Large intestine (tissue), 3 donors: ENCODE measurements around the gene DNAAF6. TPM values are rescaled to one million over a fixed set of nuclear protein-coding genes. Genes with fewer than 3 reads are reported as not detected.
A peak's percentile ranks its signal among the peaks of the same experiment; 100 is the strongest.

Source experiments
- DNase-seq, 2 donors: peaks; one replicate each; pipeline versions ENCODE4 v3.0.0 to v3.0.0-alpha.2; 2013
- H3K27ac ChIP-seq: one replicate; pipeline ENCODE4 v1.5.1; 2013; ENCODE audit warnings: low read length
- H3K27me3 ChIP-seq: 2 replicates; pipeline ENCODE4 v1.6.1; 2013; ENCODE audit warnings: low read length; ENCODE audit not compliant: control insufficient read depth, insufficient read depth
- H3K36me3 ChIP-seq: 2 replicates; pipeline ENCODE4 v1.6.1; 2013; ENCODE audit warnings: low read length; ENCODE audit not compliant: control insufficient read depth, insufficient read depth
- H3K4me1 ChIP-seq: one replicate; pipeline ENCODE4 v1.6.1; 2013; ENCODE audit warnings: low read length; ENCODE audit not compliant: control insufficient read depth, insufficient read depth
- H3K4me3 ChIP-seq: one replicate; pipeline ENCODE4 v1.5.1; 2013; ENCODE audit warnings: low read length
- H3K9me3 ChIP-seq: one replicate; pipeline ENCODE4 v1.6.1; 2013; ENCODE audit warnings: mild to moderate bottlenecking, low read depth, low read length, moderate library complexity; ENCODE audit not compliant: control insufficient read depth
- WGBS: methylation state at CpG from one replicate; pipeline ENCODE4 v1.1.5; 2013; ENCODE audit warnings: low lambda C conversion rate; ENCODE audit not compliant: insufficient coverage; 5-methylcytosine and 5-hydroxymethylcytosine counted together
- polyA plus RNA-seq: library from polyadenylated mRNA; unstranded; fragments of 120-200 nt; gene quantifications from one replicate; pipeline ENCODE4 v1.2.1, GENCODE V29; 2013

The DNAAF6 gene
- polyA plus RNA-seq, 1 donor = not detected

DNA sequence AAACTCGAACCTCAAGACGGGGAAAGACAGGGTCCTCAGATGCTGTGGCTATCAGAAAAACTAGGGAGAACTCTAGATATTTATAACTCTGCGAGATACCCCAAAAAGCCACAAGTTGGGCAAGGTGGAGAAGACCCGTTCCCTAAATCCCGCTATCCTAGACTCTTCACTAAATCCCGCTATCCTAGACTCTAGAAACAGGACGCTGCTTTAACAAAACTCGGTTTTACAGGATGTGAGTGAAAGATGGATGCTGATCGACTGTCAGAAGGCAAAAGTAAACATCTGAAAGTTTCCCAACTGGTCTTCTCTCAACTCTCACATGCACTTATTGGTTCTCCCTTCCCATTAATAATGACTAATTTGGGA, 270 bp downstream of the DNAAF6 start:
- H3K9me3 ChIP-seq = no peaks in the 10 kb centered on the region
- no peaks in the 10 kb centered on the region for H3K27me3 ChIP-seq
- no CpG with 5 or more reads among the region's 9 CpGs for WGBS
- H3K4me3 ChIP-seq = no peak overlapping the region
- no peaks in the 10 kb centered on the region for H3K36me3 ChIP-seq
- peak in 1 of 2 donors; percentile 2 for DNase-seq
- H3K4me1 ChIP-seq = no peaks in the 10 kb centered on the region
- no peak overlapping the region for H3K27ac ChIP-seq

DNA sequence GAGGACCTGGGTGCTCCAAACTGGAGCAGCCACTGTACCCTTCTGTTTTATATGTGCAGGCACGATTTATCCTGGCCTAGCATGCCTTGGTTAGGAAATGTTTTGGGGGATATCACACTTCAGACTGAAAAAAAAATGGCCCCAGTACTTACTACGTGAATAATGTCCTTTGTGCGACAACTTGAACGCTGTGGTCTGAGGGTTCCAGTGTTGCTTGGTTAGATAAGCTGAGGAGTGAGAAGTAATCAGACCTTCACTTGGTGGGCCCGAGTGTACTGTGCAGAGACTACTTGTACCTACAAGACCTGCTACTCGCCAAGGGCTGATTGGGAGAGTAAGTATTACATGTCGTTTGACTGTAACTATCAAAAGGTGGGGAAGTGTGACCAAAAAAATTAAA, 678 bp downstream of the DNAAF6 start:
- Histone ChIP-seq H3K4me3 (no peak overlapping the region), H3K4me1 (no peaks in the 10 kb centered on the region), H3K9me3 (no peaks in the 10 kb centered on the region), H3K27me3 (no peaks in the 10 kb centered on the region), H3K36me3 (no peaks in the 10 kb centered on the region), H3K27ac (no peak overlapping the region)
- no peak for DNase-seq
- no CpG with 5 or more reads among the region's 7 CpGs for WGBS

DNA sequence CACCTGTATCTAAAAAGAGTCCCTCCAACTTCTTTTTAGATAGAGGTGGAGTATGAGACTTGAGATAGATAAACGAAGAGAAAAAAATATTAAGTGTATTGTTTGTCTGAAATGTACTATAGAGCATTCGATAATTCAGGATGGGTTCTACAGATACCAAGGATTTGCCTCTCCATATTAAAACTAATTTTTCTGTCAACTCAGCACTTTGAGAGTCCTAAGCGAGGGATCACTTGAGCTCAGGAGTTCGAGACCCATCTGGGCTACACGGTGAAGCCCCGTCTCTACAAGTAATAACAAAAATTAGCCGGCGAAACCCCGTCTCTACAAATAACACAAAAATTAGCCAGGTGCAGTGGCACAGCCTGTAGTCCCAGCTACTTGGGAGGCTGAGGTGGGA, 1.5 kb downstream of the DNAAF6 start:
- WGBS = no CpG with 5 or more reads among the region's 9 CpGs
- no peaks in the 10 kb centered on the region for H3K9me3 ChIP-seq
- no peaks in the 10 kb centered on the region for H3K4me1 ChIP-seq
- no peak overlapping the region for H3K27ac ChIP-seq
- no peak overlapping the region for H3K4me3 ChIP-seq
- no peaks in the 10 kb centered on the region for H3K36me3 ChIP-seq
- DNase-seq = no peak
- no peaks in the 10 kb centered on the region for H3K27me3 ChIP-seq

DNA sequence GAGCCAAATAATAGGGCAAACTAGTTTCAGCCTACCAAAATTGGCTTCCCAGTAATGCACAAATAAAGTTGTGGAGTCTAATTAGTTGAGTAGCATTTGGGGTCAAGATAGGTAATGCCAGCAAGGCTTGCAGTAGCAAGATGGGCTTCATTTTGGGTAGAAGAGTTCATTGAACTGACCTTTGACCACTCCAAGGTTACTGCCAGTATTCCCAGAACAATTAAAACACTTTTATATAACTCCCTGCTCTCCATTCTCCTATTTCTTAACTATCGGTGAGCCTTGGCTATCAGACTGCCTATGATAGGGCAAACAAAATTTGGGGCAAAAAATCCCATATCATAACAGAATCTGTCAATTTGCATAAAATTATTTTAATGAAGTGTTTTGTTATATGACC, 7.1 kb downstream of the DNAAF6 start:
- Histone ChIP-seq H3K27me3 (no peaks in the 10 kb centered on the region), H3K4me1 (no peaks in the 10 kb centered on the region), H3K36me3 (no peaks in the 10 kb centered on the region), H3K27ac (no peak overlapping the region), H3K4me3 (no peak overlapping the region), H3K9me3 (no peaks in the 10 kb centered on the region)
- DNase-seq = no peak
- no CpG with 5 or more reads among the region's 1 CpG for WGBS

DNA sequence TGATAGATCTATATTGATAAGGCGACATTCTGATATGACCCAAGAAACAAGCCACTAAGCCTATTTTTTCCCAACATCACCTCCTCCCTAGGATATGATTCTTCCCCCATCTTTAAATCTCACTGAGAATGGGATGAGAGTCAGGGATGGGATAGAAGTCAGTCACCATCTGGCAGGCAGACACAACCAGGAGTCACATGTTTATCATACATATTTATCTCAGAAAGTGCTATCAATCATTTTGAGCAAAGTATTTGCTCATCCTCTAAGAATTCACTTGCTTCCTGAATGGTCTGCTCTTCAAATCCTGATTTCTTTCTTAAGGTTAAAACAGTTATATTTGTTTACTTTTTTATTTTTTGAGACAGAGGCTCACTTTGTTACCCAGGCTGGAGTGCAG, 20.3 kb downstream of the DNAAF6 start:
- H3K27me3 ChIP-seq = no peaks in the 10 kb centered on the region
- DNase-seq = no peak
- no peak overlapping the region for H3K27ac ChIP-seq
- no peaks in the 10 kb centered on the region for H3K4me1 ChIP-seq
- no peaks in the 10 kb centered on the region for H3K9me3 ChIP-seq
- no peaks in the 10 kb centered on the region for H3K36me3 ChIP-seq
- WGBS = no CpG with 5 or more reads among the region's 1 CpG
- no peak overlapping the region for H3K4me3 ChIP-seq

DNA sequence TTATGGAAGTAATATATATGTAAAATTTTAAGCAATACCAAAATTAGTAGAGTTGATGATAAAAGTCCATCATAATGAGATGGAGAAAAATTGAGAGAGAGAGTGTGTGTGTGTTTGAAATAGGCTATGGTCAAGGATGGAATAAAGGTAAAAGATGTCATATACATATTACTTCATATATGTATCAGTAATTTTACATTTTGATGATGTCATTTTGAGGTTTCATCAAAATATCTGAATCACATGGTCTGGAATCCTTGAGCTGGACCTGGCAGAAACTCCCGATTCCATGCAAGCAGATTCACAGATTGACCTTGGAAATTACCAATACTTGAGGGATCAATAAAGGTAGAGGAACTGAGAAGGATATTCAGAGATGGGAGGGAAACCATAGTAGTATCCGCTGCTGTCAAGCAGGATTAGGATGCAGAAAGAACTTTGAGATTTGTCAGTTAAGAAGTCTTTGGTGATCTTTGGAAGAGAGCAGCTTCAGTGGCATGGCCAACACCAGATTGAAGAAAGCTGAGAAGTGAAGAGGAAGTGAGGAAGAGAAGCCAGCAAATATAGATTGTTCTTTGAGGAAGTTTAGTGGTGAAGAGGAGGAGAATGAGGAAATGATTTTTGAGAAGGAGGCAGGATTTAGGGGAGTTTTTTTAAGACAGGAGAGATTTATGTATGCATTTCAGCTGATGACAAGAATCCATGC, 21.5 kb downstream of the DNAAF6 start:
- Histone ChIP-seq H3K27me3 (no peaks in the 10 kb centered on the region), H3K36me3 (no peaks in the 10 kb centered on the region), H3K27ac (no peak overlapping the region), H3K4me3 (no peak overlapping the region), H3K9me3 (no peaks in the 10 kb centered on the region), H3K4me1 (no peaks in the 10 kb centered on the region)
- no peak for DNase-seq
- no CpG with 5 or more reads among the region's 2 CpGs for WGBS

DNA sequence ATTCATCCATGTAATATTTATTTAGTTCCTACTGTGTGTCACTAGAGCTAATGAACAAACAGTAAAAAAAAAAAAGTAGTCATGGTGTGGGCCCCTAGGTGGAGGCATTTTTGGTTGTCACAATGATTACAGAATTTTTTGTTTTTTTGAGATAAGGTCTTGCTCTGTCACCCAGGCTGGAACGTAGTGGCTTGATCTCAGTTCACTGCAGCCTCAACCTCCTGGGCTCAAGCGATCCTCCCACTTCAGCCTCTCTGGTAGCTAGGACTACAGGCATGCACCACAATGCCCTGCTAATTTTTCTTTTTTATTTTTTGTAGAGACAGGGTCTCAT, 22.0 kb downstream of the DNAAF6 start:
- Histone ChIP-seq H3K27me3 (no peaks in the 10 kb centered on the region), H3K4me3 (no peak overlapping the region), H3K27ac (no peak overlapping the region), H3K9me3 (no peaks in the 10 kb centered on the region), H3K36me3 (no peaks in the 10 kb centered on the region), H3K4me1 (no peaks in the 10 kb centered on the region)
- DNase-seq = no peak
- WGBS = no CpG with 5 or more reads among the region's 2 CpGs

DNA sequence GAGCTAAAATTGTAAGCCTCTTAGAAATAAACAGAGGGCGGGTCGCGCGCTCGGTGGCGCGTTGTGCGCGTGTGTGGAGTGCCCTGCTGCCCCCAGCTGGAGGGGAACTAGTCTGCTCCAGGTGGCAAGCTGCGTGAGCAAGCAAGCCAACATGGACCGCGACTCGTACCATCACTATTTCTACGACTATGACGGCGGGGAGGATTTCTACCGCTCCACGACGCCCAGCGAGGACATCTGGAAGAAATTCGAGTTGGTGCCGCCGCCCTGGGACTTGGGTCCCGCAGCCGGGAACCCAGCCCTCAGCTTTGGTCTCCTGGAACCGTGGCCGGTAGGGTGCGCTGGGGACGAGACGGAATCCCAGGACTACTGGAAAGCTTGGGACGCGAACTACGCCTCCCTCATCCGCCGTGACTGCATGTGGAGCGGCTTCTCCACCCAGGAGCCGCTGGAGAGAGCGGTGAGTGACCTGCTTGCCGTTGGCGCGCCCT, 66.1 kb downstream of the DNAAF6 start:
- Histone ChIP-seq H3K27ac (no peak overlapping the region), H3K36me3 (no peaks in the 10 kb centered on the region), H3K4me3 (no peak overlapping the region), H3K27me3 (peaks cover 10% of the 10 kb centered on the region), H3K4me1 (no peaks in the 10 kb centered on the region), H3K9me3 (no peaks in the 10 kb centered on the region)
- no CpG with 5 or more reads among the region's 41 CpGs for WGBS
- peak in 1 of 2 donors; percentile 20 for DNase-seq

DNA sequence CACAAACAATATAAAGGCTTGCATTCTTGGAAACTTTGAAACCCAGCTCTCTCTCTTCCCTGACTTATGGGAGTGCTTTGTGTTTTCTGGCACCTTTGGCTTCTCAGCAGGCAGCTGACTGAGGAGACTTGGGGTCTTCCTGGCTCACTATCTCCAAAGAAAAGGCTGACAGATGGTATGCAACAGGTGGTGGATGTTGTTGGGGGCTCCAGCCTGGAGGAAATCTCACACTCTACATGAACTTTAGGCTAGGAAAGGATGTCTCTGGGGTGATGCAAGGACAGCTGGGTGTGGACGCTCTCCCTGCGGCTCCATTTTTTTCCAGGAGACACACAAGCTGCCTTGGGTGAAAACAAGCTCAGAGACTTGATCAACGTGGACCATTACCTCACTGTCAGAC, 67.4 kb downstream of the DNAAF6 start:
- no CpG with 5 or more reads among the region's 3 CpGs for WGBS
- Histone ChIP-seq H3K27ac (no peak overlapping the region), H3K4me3 (no peak overlapping the region), H3K4me1 (no peaks in the 10 kb centered on the region), H3K36me3 (no peaks in the 10 kb centered on the region), H3K27me3 (peaks cover 10% of the 10 kb centered on the region), H3K9me3 (no peaks in the 10 kb centered on the region)
- no peak for DNase-seq

DNA sequence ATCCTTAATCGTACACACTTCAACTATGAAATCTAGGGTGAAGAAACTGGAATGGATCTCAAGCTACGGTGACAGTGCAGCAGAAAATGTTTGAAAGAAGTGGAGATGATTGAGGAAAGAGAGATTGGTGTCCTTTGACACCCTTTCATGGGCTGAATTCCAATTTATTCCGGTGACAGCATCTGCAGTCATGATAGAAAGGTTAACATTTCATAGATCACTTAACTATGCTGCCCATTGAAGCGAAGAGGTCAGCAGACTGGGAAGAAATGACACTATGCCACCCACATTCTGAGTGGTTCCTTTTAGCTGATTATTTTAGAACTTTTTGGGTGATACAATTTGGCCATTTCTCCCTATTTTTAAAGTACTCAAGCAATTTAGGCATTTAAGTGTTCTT, 82.3 kb downstream of the DNAAF6 start:
- no peaks in the 10 kb centered on the region for H3K4me1 ChIP-seq
- no CpG with 5 or more reads among the region's 4 CpGs for WGBS

DNA sequence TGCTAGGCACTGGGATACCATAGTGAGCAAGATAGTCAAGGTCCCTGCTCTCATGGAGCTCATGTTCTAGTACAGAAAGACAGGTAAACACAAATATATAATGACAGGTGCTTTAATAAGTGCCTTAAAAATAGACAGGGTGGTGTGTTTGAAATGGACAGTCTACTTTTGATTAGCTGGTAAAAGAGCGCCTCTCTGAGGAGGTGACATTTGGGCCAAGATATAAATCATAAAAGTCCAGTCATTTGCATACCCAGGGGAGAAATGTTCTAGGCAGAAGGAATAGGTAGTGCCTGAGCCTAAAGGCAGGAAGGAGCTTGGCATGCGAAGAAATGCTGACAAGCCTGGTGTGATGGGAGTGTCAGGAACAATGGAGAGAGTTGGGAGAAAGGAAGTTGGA, 83.6 kb downstream of the DNAAF6 start:
- WGBS = no CpG with 5 or more reads among the region's 2 CpGs

More for the DNA sequence above, 82.3 kb downstream of the DNAAF6 start:
- H3K27ac ChIP-seq = no peak overlapping the region
- no peaks in the 10 kb centered on the region for H3K27me3 ChIP-seq
- H3K9me3 ChIP-seq = no peaks in the 10 kb centered on the region
- no peak overlapping the region for H3K4me3 ChIP-seq
- DNase-seq = no peak
- H3K36me3 ChIP-seq = no peaks in the 10 kb centered on the region

More for the DNA sequence above, 83.6 kb downstream of the DNAAF6 start:
- no peaks in the 10 kb centered on the region for H3K27me3 ChIP-seq
- no peaks in the 10 kb centered on the region for H3K9me3 ChIP-seq
- no peak overlapping the region for H3K27ac ChIP-seq
- no peaks in the 10 kb centered on the region for H3K4me1 ChIP-seq
- H3K4me3 ChIP-seq = no peak overlapping the region
- no peaks in the 10 kb centered on the region for H3K36me3 ChIP-seq
- DNase-seq = no peak
